Lower lobe of right lung (tissue), 2 donors: ENCODE data around the gene CDK4. TPM values are rescaled to one million over a fixed set of nuclear protein-coding genes. Genes with fewer than 3 reads are reported as not detected.

Experiments used
- ATAC-seq, 2 donors: fragments of 200-7000 bp; cut with Tn5 transposase; one replicate each; pipeline ENCODE4 v1.9.1; 2020 to 2022; ENCODE audit warnings: mild to moderate bottlenecking in 2 of 2, moderate library complexity in 2 of 2
- DNase-seq: peaks from one replicate; pipeline ENCODE4 v3.0.0-alpha.2; 2020
- H3K27ac ChIP-seq: fragments of 200-600 bp; one replicate; pipeline ENCODE4 v1.8.0; 2022
- H3K27me3 ChIP-seq: fragments of 200-600 bp; one replicate; pipeline ENCODE4 v1.8.0; 2022; ENCODE audit warnings: low read depth
- H3K36me3 ChIP-seq: fragments of 200-600 bp; one replicate; pipeline ENCODE4 v1.8.0; 2022; ENCODE audit warnings: mild to moderate bottlenecking
- H3K4me1 ChIP-seq: fragments of 200-600 bp; one replicate; pipeline ENCODE4 v1.8.0; 2022
- H3K4me3 ChIP-seq: fragments of 200-600 bp; one replicate; pipeline ENCODE4 v1.8.0; 2022; ENCODE audit warnings: mild to moderate bottlenecking
- H3K9me3 ChIP-seq: fragments of 200-600 bp; one replicate; pipeline ENCODE4 v1.8.0; 2022
- CTCF ChIP-seq: fragments of 200-600 bp; IDR thresholded peaks from one replicate; pipeline ENCODE4 v1.8.0; 2022; ENCODE audit warnings: antibody characterized with exemption, mild to moderate bottlenecking
- intact Hi-C: fragments of 100-400 bp; cut with DNase I; formaldehyde crosslinking; loops from one replicate; pipeline ENCODE4 v1.11.0; 2022
- total RNA-seq: library from RNA; stranded (reverse); fragmentation: NEBNext Ultra II Directional; extraction: Animal tissue kit (Norgen Biotek cat#: 25700); gene quantifications from one replicate; pipeline ENCODE4 v1.2.1, GENCODE V29; 2021
- donor health status: DM: no; HTN: yes; CAD: no; lungs with severe emphysema.

Gene CDK4
- total RNA-seq, 1 donor from 2014 or later = 68.4 TPM

DNA sequence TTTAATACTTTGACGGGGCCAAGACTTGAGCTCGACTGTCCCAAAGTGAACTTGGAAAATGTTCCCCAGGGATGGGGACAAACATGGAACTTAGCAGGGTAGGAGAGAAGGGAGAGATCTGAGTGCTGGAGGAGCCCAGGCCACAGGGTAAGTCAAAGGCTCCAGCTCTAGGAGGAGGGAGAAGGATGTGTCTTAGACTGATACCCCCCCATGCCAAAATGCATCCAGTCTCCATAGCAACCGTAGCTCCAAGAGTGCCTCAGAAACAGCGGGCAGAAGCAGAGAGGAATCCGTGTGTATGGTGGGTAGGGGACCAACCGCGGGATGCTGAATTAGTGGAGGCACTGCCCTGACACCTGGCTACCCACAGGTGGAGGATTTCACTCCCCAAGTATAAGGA lies 12.7 kb downstream of the CDK4 start:
- Histone ChIP-seq H3K36me3 (no peaks in the 10 kb centered on the region), H3K9me3 (no peaks in the 10 kb centered on the region), H3K27ac (no peak overlapping the region), H3K4me1 (peaks cover 46% of the 10 kb centered on the region), H3K27me3 (peaks cover 51% of the 10 kb centered on the region), H3K4me3 (no peak overlapping the region)
- no peak for TF ChIP-seq CTCF
- DNase-seq (no peak), ATAC-seq (no peak)
- intact Hi-C loops = no loop called here

DNA sequence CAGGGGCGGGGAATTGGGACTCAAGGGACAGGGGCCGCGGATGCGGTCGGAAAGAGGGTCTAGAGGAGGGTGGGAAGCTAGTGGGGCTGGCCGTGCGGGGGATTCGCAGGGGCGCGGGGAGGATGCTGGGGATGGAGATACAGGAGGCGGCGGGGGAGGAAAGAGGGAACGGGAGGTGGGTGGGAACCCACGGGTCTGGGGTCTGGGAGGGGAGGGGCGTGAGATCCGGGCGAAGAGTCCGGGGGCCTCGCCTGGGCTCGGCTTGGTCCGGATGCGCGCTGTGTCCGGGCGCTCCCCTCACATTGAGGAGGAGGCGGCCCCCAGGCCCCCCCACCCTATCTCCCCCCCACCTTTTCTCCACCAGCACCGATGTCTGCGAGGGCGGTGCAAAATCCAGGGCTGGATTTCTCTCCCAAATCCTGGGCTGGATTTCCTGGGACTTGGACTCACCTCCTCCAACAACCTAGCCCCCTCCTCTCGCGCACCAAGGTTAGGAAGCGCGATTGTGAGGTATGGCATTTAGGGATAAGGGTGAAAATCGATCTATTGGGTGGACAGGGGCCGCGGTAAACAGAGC lies 13.4 kb downstream of the CDK4 start, which contains the start of gene AGAP2:
TSS of gene AGAP2 (minus strand) at position 82 of the 577 bp plus-strand sequence. CDS start 496 bp downstream, outside the sequence.
- DNase-seq = no peak
- H3K27me3 ChIP-seq = peaks cover 58% of the 10 kb centered on the region

GRCh38 chr12:57737467-57738460 lies 14.3 kb downstream of the CDK4 start:
- ATAC-seq = peak in 1 of 2 donors; percentile 4
- Histone ChIP-seq H3K4me3 (peak overlapping the region; percentile 38), H3K4me1 (peaks cover 42% of the 10 kb centered on the region), H3K9me3 (no peaks in the 10 kb centered on the region), H3K36me3 (peaks cover 2% of the 10 kb centered on the region), H3K27ac (no peak overlapping the region), H3K27me3 (peaks cover 64% of the 10 kb centered on the region)
- TF ChIP-seq CTCF = peak; percentile 31
- intact Hi-C loops = no loop called here
- DNase-seq = no peak

More for the DNA sequence above, 13.4 kb downstream of the CDK4 start, which contains the start of gene AGAP2:
- H3K27ac ChIP-seq = no peak within 1 kb of the TSS
- intact Hi-C loops = no loop called here
- peaks cover 42% of the 10 kb centered on the region for H3K4me1 ChIP-seq
- no peaks in the 10 kb centered on the region for H3K36me3 ChIP-seq
- TF ChIP-seq CTCF = no peak
- H3K4me3 ChIP-seq = peak within 1 kb of the TSS; percentile 38
- ATAC-seq = no peak
- H3K9me3 ChIP-seq = no peaks in the 10 kb centered on the region

- Histone ChIP-seq H3K4me3 (no peak overlapping the region), H3K4me1 (peaks cover 42% of the 10 kb centered on the region)
Measured at GRCh38 chr12:57736741-57737466, 15.2 kb downstream of the CDK4 start.

More at GRCh38 chr12:57736741-57737466, 15.2 kb downstream of the CDK4 start:
- peaks cover 3% of the 10 kb centered on the region for H3K36me3 ChIP-seq
- intact Hi-C loops = no loop called here
- TF ChIP-seq CTCF = no peak
- H3K27ac ChIP-seq = no peak overlapping the region
- no peaks in the 10 kb centered on the region for H3K9me3 ChIP-seq
- no peak for ATAC-seq
- no peak for DNase-seq
- peaks cover 67% of the 10 kb centered on the region for H3K27me3 ChIP-seq
